ENCODE results near the gene TMEM151B.

Gene TMEM151B

DNA sequence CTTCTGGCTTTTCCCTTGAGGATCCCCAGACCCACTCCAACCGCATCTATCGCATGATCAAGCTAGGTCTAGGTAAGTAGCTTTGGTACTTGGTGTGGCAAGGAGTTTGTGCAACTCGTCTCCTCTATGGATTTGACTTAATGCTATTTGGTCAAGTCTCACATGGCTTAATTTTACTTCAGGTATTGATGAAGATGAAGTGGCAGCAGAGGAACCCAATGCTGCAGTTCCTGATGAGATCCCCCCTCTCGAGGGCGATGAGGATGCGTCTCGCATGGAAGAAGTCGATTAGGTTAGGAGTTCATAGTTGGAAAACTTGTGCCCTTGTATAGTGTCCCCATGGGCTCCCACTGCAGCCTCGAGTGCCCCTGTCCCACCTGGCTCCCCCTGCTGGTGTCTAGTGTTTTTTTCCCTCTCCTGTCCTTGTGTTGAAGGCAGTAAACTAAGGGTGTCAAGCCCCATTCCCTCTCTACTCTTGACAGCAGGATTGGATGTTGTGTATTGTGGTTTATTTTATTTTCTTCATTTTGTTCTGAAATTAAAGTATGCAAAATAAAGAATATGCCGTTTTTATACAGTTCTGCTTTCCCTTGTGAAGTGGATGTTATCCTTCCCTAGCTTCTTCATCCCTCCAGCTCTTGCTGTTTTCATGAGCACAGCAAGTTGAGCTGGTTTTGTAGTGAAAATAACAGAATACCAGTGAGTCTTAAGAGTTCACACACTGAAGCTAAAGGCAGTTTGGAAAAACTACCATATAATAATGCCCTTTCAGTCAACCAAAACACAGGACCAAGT lies 16.7 kb upstream of the TMEM151B start:
- DNase-seq = no peak

DNA sequence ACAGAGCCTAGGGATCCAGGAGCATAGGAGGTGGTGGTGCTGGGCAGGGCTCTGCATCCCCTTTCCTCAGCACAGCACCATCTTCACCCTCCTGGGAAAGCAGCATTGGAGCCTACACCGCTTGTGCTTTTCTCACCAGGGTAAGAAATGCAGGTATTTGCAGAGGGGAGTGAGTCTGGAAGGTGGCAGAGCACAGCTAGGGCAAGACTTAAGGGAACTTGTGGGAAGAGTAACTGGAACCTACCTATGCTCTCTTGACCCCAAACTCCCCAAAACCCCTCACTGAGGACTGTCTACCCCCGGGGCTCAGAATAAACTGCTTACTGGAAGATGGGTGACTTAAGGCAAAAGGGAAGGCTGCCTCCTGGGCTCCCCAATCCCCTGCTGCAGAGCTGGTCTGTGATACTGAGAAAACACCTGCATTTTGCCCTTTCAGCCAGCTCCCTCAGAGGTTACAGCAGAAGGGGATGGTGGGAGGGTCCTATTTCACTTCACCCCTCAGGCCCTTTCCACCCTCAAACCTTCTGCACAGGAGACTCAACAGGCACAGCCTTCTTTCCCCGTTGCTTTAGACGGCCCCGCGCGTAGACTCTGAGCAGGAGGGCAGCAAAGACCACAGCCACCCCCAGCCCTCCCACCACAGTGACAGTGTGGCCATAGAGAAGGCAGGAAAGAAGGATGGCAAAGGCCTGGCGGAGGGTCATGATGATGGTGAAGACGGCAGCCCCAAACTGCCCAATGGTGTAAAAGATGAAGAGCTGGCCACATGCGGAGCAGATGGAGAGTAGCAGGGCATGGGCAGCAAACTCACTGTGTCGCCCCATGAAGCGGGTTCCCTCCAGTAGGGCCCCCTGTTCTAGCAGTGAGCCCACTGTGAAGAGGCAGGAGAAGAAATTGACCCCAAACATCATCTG lies 15.8 kb upstream of the TMEM151B start:
- DNase-seq = no peak

DNA sequence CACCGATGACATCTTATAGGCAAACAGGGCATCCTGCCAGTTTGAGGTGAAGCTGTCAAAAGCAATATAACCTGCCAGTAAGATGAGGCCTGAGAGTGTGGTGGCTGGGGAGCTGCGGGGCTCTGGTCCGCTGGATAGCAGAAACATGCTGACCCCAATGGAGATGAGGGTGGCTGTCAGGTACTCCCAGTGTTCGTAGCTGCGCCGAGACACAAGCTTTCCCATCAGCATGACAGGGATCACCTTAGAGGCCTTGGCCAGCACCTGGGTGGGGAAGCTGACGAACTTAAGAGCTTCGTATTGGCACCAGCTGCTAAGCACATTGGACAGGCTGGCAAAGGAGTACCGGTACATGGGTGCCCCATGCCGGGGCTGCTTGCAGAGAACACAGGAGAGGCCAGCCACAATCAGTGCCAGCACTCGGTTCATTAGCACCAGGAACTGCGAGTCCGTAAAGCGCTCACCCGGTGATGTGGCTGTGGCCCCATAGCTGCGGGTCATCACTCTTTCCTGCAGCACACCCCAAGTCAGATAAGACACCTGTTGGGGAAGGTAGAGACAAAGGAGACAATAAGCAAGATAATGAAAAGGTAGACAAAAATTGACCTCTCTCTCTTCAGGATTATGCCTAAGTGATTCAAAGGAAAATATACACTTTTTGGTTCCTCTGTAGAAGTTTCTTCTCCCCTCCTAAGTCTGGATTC lies 15.0 kb upstream of the TMEM151B start:
- no peak for DNase-seq

DNA sequence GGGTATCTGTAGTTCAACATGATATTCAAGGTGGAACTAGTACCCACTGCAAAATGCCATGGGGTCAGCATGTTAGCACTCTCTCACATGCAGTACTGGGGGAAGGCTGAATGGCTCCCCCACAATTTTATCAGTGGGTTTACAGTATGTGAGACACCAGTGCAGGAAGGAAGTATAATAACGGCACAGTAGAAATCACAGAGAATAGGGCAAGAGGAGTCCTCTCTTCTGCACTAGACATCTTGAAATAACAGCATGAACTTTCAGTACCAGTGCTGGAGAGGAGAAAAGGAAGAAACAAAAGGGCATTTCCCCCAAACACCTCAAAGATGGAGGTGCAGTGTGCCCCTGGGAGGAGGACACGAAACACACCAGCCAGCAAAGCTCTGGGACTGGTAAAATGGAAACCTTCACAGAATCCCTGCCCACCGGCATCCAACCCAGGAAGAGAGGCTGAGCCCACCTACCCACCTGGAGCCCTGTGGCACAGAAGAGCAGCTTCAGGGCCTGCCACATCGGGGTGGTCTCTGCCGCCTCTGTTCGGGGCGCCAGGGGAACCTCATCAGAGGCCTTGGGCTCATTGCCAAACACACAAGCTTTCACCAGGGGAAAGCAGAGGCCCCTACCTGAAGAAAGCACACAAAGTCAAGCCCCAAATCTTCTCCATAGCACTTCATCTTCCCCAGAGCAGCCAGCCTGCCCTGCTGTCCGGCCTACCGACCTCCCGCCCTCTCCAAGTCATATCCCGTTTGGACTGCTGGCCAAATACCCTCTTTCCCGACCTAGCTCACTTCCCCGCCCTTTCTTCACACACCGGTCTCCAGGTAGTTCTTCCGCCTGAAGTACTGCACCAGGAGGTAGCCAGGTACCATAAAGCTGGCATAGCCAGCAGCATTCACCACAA lies 14.1 kb upstream of the TMEM151B start:
- DNase-seq = no peak

DNA sequence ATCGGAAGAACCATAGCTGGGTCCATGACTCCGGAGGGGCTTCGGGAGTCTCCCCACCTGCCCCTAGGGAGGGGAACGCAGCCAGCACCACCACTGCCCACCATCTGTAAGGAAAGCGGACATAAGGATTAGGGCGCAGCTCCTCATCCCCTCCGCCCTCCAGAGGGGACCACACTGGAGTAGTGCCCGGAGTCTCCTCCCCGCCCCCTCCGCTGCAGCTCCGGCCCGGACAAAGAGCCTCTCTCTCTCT lies 13.6 kb upstream of the TMEM151B start:
- DNase-seq = no peak

DNA sequence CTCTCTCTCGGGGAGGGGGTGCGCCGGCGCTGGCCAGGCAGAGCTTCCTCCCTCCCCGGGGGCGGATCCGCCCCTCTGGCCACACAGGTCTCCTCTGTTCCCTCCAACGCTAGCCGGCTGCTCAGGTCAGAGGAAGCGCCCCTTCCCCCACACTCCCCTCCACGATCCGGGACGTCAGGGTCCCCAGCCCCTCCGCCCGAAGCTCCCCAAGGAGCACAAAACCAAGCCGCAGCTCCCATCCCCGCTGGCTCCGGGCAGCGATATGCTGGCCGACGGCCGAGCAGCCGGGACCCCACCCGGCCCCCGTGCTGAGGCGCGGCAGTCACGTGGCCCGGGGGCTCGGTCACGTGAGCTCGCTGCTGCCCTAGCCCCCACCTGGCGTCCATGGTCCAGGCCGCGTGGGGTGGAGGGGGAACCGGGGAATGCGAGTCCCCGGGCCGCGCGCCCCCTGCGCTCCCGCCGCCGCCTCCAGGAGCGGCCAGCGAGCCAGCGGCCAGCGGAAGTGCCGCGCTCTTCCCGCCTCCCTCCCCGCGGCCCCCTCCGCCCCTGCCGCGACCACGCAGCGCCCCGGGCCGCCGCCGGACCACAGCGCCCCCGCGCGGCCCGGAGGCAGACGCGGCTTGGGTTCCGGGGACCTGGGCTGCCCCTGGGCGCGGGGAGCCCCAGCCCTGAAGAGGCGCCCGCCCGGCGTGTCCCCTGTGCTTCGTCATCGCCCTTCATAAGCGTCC lies 13.1 kb upstream of the TMEM151B start, which contains the start of gene SLC35B2:
SLC35B2 (minus strand) TSS at position 504 of the 728 bp plus-strand sequence; CDS start at position 386, 118 bp downstream.
- DNase-seq = no peak

DNA sequence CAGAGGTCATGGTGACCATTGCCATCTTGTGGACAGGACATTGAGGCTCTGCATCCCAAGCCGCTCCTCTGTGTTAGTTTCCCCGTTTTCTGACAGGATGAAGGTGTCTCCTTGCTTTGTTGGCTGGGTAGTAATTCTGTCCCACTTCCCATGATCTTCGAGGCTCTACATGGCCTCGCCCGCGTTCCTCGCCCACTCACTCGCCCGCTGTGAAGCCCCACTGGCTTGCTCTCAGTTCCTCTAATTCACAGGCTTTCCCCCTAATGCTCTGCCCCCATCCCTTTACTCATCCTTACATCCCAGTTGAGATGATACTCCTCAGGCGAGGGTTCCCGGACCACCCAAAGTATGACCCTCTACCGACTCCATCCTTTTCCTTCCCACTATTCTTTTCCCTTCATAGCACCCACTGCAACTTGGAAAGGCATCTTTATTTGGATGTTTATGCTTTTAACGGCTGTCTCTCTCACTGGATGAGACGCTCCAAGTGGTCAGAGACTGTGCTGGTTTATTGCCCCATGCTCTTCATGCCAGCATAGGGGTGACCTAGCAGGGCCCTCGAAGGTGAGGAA lies 12.4 kb upstream of the TMEM151B start:
- no peak for DNase-seq

DNA sequence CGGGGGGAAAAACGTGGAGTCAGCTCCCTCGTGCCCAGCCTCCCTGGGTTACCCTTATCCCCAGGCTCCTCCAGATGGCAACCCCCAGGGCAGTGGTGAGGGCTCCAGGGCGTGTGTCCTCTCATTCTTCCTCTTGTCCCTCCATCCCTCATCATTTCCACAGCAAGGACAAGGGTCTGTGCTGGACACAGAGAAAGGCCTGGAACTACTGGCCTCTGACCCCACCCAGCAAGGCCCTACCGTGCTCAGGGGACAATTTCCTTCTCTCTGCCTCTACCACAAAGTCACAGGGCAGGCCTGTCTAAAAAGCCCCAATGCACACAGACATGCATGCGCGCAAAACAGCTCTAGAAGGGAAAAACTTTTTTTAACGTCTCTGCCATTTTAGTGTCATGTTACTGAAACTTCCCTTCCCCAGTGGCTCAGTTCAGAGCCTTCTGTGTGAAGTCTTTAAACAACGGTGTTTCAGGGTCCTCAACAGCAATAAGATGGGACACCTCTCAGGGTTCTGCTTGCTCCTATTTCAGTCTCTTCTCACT lies 11.9 kb upstream of the TMEM151B start:
- DNase-seq = no peak

DNA sequence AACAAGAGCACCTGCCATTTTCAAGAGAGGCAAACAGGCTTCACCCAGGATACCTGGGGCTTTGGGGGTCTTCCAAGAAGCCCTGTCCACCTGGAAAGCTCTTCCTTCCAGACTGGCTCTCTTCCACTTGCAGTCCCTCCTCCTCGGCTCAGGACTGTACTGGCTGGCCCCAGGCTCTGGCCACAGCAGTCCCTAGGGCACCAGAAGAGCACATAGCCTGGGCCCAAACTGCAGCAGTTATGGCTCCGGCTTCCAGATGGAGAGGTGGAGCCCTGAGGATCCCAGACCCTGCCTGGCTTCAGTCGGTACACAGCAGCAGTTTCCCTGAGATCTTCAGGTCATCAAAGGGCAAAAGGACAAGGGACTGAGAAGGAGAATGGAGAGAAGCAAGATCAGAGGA lies 11.3 kb upstream of the TMEM151B start:
- no peak for DNase-seq

DNA sequence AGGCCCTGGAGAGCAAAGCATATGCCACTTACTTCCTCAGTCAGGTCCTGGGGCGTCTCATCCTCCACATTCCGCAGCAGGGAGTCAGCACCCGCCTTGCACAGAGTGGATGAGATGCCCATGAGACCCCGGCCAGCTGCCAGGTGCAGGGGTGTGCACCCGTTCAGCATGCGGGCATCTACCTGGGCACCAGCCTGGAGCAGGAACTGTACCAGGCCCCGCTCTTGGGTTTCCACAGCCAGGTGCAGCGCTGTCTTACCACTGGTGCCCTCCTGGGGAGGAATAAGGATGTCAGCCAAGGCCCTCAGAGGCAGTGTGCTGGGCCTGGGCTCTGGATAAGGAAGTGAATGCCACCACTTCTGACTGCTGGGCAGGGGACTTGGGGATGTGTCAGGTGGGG lies 10.2 kb upstream of the TMEM151B start:
- DNase-seq = no peak

DNA sequence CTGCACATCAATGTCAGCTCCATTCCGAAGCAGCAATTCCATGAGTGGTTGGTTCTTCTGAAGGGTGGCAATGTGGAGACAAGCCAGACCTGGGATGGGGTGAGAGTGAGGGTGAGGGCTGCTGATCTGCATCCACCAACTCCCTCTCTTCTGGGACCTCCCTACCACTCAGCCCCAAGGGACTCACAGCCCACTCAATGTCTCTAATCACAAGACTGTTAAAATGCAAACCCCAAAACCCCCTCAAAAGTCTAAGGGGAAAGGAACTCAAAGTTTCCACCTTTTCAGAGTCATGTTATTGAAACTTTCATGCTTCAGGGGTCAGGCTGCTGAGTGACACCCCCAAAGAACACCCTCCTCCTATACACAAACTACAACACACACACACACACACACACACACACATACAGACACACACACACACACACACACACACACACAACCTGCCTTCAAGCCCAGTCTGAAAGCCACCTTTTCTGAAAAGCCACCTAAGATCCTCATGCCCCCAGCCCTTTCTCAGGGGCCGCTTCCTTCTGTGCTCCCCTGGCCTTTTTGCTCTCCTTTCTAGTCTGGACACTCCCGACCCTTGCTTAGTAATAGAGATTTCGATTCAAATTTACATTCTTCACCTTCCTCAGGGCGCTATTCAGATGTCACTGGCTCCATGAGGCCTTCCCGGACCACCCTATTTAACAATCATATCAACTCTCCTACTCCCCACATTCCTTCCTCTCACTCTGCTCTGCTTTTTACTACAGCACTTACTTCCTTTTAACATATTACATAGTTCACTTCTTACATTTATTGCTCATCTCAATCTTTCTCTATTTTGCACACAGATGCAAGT lies 9.6 kb upstream of the TMEM151B start:
- DNase-seq = no peak

DNA sequence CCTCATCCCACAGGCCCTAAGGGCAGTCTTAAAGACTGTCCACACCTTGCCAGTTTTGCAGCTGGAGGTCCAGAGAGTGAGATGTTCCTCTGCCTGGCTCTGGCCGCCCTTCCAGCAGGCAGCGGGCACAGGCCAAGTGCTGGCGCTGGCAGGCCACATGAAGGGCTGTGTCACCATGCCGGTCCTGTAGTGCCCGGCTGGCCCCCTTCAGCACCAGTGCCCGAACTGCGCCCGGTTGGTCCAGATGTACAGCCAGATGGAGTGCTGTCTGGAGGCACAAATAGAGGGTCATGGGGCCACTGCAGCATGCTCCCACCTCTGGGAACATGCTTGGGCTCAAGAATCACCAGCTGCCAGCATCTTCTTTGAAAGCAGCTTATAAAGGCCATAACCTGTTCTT lies 8.7 kb upstream of the TMEM151B start:
- no peak for DNase-seq

DNA sequence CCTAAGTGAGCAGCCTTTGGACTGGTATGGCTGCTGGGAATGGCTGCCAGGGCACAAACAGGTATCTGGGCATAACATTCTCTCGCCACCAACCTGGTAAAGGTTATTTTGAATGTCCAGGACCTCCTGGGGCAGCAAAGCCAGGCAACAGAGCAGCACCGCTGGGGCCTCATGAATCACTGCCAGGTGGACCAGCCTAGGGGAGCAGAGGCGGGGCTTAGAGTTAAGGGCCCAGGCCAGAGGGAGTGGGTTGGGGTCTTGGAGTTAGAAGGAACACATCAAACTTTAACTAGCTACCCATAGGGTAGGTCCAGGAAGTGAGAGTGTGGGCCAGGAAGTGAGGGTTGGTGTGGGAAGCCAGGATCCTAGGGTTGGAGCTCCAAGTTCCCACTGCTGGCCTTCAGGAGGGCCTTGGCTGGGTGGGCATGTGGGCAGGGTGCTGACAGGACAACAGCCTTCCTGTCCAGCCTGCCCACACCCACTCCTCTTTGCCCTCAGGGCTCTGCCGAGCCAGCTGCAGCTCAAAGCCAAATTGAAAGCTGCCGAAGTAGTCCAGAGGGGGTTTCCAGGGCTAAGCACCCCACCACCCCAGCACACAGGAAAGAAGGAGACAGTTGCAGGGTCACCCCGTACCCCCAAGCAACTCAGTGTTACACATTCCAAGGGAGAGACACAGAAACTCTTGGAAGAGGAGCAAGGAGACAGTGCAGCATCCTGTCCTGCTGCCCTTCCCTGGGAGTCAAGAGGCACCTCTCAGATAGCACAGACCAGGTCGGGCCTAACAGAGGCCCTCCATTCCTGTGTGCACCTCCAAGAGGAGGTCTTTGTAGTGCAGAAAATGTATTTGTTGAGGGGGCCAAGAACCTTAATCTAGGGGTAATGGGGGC lies 7.5 kb upstream of the TMEM151B start:
- DNase-seq = no peak

DNA sequence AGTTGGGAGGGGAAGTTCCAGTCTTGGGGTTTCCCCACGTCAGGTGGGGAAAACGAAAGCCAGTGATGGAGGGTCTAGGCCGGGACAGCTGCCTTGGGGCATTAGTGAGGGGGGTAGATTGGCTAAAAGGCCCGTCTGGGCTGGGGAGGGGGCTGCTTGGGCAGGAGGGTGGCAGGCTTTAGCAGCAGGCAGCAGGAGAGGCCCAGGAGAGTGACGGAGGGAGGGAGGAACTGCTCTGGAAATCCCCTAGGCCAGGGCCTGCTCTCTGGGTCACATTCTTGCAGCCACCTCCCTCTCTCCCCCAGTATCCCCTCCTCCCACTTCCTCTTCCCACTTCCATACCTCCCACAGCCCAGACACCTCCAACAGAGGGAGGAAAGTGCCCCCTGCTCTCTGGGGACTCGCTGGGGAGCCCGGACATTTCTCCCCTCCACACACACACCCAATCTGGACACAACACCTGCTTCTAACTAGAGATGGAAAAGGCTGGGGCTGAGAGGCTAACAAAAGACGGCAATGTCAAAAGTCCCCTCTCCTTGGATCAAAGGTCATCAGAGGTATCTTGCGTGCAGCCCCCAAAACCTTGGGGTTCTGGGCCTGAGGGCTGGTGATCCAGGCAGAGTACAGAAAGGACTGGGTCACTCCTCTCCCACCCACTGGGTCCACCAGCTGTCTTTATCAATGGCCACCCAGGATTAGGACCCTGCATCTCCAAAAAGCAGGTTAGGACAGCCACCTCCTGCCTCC lies 6.7 kb upstream of the TMEM151B start:
- no peak for DNase-seq

DNA sequence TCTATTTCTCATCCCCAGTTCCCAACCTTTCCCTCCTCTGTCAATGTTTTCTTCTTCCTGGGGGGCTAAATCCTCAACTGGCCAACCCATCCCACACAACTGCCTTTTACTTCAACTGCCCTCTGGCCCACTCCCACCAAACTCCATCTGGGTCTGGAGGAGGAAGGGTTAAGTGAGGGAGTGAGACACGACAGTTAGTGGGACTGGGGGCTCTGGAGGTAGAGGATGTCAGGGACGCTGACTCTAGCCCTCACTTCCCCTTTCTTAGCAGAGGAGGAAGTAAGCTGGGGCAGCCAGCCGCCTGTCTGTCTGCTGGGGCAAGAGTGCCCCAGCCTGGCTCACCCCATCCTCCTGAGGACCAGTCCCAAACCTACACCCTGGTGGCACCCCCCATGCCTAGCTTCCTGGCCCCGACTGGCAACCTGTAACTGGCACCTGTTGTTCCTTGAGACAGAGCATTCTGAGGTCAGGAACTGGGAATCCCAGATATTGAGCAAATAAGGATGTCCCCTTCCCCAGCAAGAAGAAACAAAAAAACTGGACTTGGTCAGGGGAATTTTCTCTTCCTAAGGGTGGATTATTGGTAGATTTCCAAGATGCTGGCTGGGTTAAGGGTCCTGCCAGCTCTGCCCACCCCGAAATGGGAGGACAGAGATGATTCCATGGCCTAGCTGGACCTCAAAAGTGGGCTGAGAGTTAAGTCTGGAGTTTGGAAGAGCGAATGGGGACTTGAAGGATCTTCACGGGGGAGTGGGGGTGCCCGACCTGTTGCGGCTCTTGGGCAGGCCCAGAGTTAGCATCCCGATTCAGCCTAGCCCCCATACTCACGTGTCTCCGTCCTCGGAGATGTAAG lies 5.9 kb upstream of the TMEM151B start:
- no peak for DNase-seq

DNA sequence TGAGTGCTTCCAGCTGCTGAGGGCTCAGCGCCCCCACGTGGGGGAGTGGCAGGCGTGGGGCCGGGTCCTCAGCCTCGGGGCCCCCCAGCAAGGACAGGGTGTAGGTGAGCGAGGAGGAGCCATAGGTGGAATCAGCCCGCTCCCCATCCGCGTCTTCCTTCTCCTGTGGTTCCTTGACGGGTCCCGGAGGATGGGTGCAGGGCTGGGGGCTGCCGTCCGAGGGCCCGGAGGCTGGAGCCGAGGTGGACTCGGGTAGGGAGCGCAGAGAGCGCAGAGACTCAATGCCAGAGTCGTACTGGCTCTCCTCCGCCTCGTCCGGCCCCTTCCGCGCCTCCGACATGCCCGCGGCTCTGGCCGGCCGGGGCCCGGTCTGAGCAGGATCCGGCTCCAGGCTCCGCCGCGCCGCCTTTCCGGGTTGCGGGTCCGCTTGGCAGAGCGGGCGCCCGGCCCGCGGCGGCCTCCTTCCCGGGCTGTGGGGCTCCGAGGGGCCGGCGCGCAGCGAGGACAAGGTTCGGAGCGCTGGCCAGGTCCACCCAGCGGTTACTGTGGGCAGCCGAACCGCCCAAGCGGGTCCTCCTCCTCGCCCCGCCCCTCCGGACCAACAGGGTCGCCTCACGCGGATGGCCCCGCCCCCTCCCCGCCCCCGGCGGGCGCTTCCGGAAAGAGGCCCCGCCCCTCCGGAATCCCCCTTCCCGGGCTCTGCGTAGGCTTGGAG lies 5.1 kb upstream of the TMEM151B start, which contains the start of gene NFKBIE:
NFKBIE (minus strand) TSS at position 545 of the 715 bp plus-strand sequence; CDS start at position 340, 205 bp downstream.
- peak; percentile 97 for DNase-seq
